PC-3 (cell line): ENCODE results near the gene CRB2.

Experiments
- EZH2 ChIP-seq: fragments of 300-600 bp; sonication (generic); IDR thresholded peaks from one replicate; pipeline ENCODE4 v1.6.1; 2017; ENCODE audit warnings: antibody characterized with exemption, mild to moderate bottlenecking, low read length; ENCODE audit not compliant: unreplicated experiment
- TF ChIP-seq, protein P1 (sequence below): fragments of 300-600 bp; sonication (generic); conservative IDR thresholded peaks from 2 replicates; pipeline ENCODE4 v1.5.1; 2017; ENCODE audit warnings: antibody characterized with exemption, low read depth, mild to moderate bottlenecking, low read length

DNA sequence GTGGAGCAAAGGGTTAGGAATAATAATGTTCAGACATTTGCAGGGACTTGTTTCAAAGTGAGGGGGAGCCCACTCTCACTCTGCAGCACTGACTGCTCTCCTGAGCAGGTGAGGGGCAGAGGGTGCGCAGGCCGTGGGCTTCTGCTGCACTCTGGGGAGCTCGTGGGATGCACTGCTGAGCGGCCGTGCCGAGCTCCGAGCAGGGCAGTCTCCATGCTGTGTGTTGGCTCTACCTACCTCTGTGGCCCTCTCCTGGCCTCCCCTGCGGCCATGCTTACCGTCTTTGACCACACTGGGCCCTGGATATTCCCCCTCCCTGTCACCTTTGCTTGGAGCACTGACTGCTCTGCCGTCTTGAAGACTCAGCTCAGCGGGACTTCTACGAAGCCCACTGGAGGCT is 33.7 kb downstream of the CRB2 start:
- TF ChIP-seq, protein P1, sequence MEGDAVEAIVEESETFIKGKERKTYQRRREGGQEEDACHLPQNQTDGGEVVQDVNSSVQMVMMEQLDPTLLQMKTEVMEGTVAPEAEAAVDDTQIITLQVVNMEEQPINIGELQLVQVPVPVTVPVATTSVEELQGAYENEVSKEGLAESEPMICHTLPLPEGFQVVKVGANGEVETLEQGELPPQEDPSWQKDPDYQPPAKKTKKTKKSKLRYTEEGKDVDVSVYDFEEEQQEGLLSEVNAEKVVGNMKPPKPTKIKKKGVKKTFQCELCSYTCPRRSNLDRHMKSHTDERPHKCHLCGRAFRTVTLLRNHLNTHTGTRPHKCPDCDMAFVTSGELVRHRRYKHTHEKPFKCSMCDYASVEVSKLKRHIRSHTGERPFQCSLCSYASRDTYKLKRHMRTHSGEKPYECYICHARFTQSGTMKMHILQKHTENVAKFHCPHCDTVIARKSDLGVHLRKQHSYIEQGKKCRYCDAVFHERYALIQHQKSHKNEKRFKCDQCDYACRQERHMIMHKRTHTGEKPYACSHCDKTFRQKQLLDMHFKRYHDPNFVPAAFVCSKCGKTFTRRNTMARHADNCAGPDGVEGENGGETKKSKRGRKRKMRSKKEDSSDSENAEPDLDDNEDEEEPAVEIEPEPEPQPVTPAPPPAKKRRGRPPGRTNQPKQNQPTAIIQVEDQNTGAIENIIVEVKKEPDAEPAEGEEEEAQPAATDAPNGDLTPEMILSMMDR, result no peak
- TF ChIP-seq EZH2, result no peak
